ENCODE results near the gene PON2. TPM values are rescaled to one million over a fixed set of nuclear protein-coding genes. Genes with fewer than 3 reads are reported as not detected.

PON2 gene
- total RNA-seq, 1 experiment from 2014 or later = 44.0 TPM

- TF ChIP-seq EZH2 (IDR thresholded peaks at IDR 0.05) (no peak), POLR2A (IDR thresholded peaks at IDR 0.05; ENCODE audit: borderline replicate concordance, extremely low read depth, insufficient read depth, insufficient read length) (no peak), SRF (IDR thresholded peaks at IDR 0.05; ENCODE audit: low read depth) (no peak), RAD21 (IDR thresholded peaks at IDR 0.05; ENCODE audit: low read depth) (no peak)
Observed at GRCh38 chr7:95397381-95397780, 37.4 kb downstream of the PON2 start (continued).

- TSS peak; percentile 72 for BruUV-seq (replicated peaks)
Observed at GRCh38 chr7:95396136-95397032, 38.4 kb downstream of the PON2 start, which contains the start of gene PON3. TSS of gene PON3 (minus strand) at chr7:95396375. CDS start at chr7:95396350, 25 bp downstream.

More at GRCh38 chr7:95396136-95397032, 38.4 kb downstream of the PON2 start, which contains the start of gene PON3:
- RAD21 ChIA-PET (ENCODE audit: low non-redundant PET in 1 of 2, low total read pairs in 2 of 2, uncharacterized antibody in 2 of 2, unreplicated experiment in 2 of 2) = no interaction called here
- H3K4me1 ChIP-seq (ENCODE audit: control insufficient read depth in 1 of 2, insufficient read depth in 2 of 2, low read length in 2 of 2) = peaks cover 0 to 13% of the 10 kb centered on the region in 2 experiments; a peak in 1 of 4 replicates
- H3K36me3 ChIP-seq (ENCODE audit: control insufficient read depth in 1 of 2, insufficient read depth in 2 of 2, low read length in 2 of 2) = no peaks in the 10 kb centered on the region
- CTCF ChIA-PET = interaction anchor here (0.7 to 1.4 kb wide), 9 partner anchors 10 to 947 kb away, joined by 3 to 5 read pairs (median 3); no protein-coding TSS in a partner anchor
- H3K4me3 ChIP-seq (replicated peaks in 1 of 2; ENCODE audit: low read depth in 1 of 2, low read length in 2 of 2) = peak within 1 kb of the TSS; percentile 46 to 60
- H3K9ac ChIP-seq (ENCODE audit: low read length) = peak within 1 kb of the TSS; percentile 57
- H3K27me3 ChIP-seq (ENCODE audit: insufficient read depth, low read length) = no peaks in the 10 kb centered on the region
- DNase-seq (ENCODE audit: low read depth, low spot score) = peak; percentile 22
- TF ChIP-seq CTCF (IDR thresholded peaks at IDR 0.05 in 2 of 3, conservative IDR thresholded peaks at IDR 0.05 in 1 of 3; ENCODE audit: borderline replicate concordance in 1 of 3, insufficient read depth in 1 of 3, low read depth in 2 of 3, low read length in 2 of 3) (peak; percentile 21 to 58 (median 43); a peak in 4 of 6 replicates), CBX3 (IDR thresholded peaks at IDR 0.05; ENCODE audit: low read depth) (no peak), MAX (IDR thresholded peaks at IDR 0.05) (peak; percentile 48; the same call in 1 of the 2 replicates), POLR2AphosphoS5 (IDR thresholded peaks at IDR 0.05; ENCODE audit: low read depth, low read length) (peak; percentile 52), REST (IDR thresholded peaks at IDR 0.05; ENCODE audit: low read depth) (no peak), TCF7L2 (IDR thresholded peaks at IDR 0.05; ENCODE audit: borderline replicate concordance, extremely low read depth, insufficient read depth, insufficient read length) (no peak), SRF (IDR thresholded peaks at IDR 0.05; ENCODE audit: low read depth) (no peak), YY1 (IDR thresholded peaks at IDR 0.05; ENCODE audit: extremely low read depth, insufficient replicate concordance, low read depth, low read length) (no peak), ATF3 (IDR thresholded peaks at IDR 0.05) (no peak), SIN3A (IDR thresholded peaks at IDR 0.05; ENCODE audit: low read depth) (no peak), ZNF274 (IDR thresholded peaks at IDR 0.05; ENCODE audit: low read depth, low read length) (no peak), EZH2 (IDR thresholded peaks at IDR 0.05) (no peak), EZH2phosphoT487 (IDR thresholded peaks at IDR 0.05; ENCODE audit: borderline replicate concordance) (no peak), POLR2A (IDR thresholded peaks at IDR 0.05; ENCODE audit: borderline replicate concordance, extremely low read depth, insufficient read depth, insufficient read length) (no peak), RAD21 (IDR thresholded peaks at IDR 0.05; ENCODE audit: low read depth) (no peak), FOSL1 (IDR thresholded peaks at IDR 0.05; ENCODE audit: low read depth) (no peak), EGR1 (IDR thresholded peaks at IDR 0.05; ENCODE audit: low read depth) (0 out of 2 replicates have a peak, but pooled peaks have one; percentile 30)
- no peaks in the 10 kb centered on the region for H3K79me2 ChIP-seq (ENCODE audit: insufficient read depth, low read length)
- no peaks in the 10 kb centered on the region for H3K9me2 ChIP-seq (ENCODE audit: insufficient read depth)
- POLR2A ChIA-PET = no interaction called here
- H3K27ac ChIP-seq (ENCODE audit: low read depth, low read length) = peak within 1 kb of the TSS; percentile 31; the same call in 1 of the 2 replicates
- peak within 1 kb of the TSS; percentile 77 for H2AFZ ChIP-seq (ENCODE audit: low read depth, low read length, poor library complexity, severe bottlenecking)
- intact Hi-C loops (cut with micrococcal nuclease) = no loop called here
- peak within 1 kb of the TSS; percentile 73 for H3K4me2 ChIP-seq (ENCODE audit: low read length)
- no peaks in the 10 kb centered on the region for H3K9me3 ChIP-seq (ENCODE audit: control insufficient read depth in 1 of 2, insufficient read depth in 1 of 2, low read depth in 1 of 2, low read length in 2 of 2)
- ATAC-seq = peak; percentile 93
- no peaks in the 10 kb centered on the region for H4K20me1 ChIP-seq (ENCODE audit: insufficient read depth)

Data from HCT116 (cell line).